PC-3 (cell line): Measurements from ENCODE around the gene MROH9. TPM values are rescaled to one million over a fixed set of nuclear protein-coding genes. Genes with fewer than 3 reads are reported as not detected.

Experiments
- ATAC-seq: fragments of 200-7000 bp; cut with Tn5 transposase; 2 replicates; pipeline ENCODE4 v1.9.1; 2020; ENCODE audit warnings: mild to moderate bottlenecking, moderate library complexity
- BruUV-seq: library from RNA; stranded (reverse); fragments of 400-500 nt; replicated peaks from 2 replicates; lab custom pipeline; 2021; lab: Mats Ljungman, UMichigan
- CTCF ChIA-PET: fragments of 300-600 bp; sonication (Branson Sonifier 250); formaldehyde crosslinking; loops from one replicate; lab custom pipeline; 2022; ENCODE audit warnings: antibody characterized with exemption; lab: Charles Lee
- POLR2A ChIA-PET: fragments of 300-600 bp; sonication (Branson Sonifier 250); formaldehyde crosslinking; loops from one replicate; lab custom pipeline; 2022; ENCODE audit warnings: antibody characterized with exemption; ENCODE audit not compliant: unreplicated experiment; lab: Charles Lee
- DNase-seq: peaks from one replicate; pipeline ENCODE4 v3.0.0-alpha.2; 2015
- H2AFZ ChIP-seq: fragments of 300-600 bp; sonication (generic); 2 replicates; pipeline ENCODE4 v1.6.0; 2016; ENCODE audit warnings: antibody characterized with exemption, low read length
- H3F3A ChIP-seq: fragments of 300-600 bp; sonication (generic); one replicate; pipeline ENCODE4 v1.6.0; 2017; ENCODE audit warnings: antibody characterized with exemption, low read length, control low read depth, mild to moderate bottlenecking; ENCODE audit not compliant: unreplicated experiment
- H3K27ac ChIP-seq: fragments of 300-600 bp; sonication (generic); 2 replicates; pipeline ENCODE4 v1.5.1; 2016; ENCODE audit warnings: mild to moderate bottlenecking, low read length
- H3K27me3 ChIP-seq: fragments of 300-600 bp; sonication (generic); 2 replicates; pipeline ENCODE4 v1.6.1; 2016; ENCODE audit warnings: low read length, mixed read lengths
- H3K36me3 ChIP-seq: fragments of 300-600 bp; sonication (generic); 2 replicates; pipeline ENCODE4 v1.6.1; 2016; ENCODE audit warnings: low read depth, mixed run types, low read length, mixed read lengths
- H3K4me1 ChIP-seq: fragments of 300-600 bp; sonication (generic); 2 replicates; pipeline ENCODE4 v1.5.1; 2016; ENCODE audit warnings: low read length; ENCODE audit not compliant: insufficient read depth
- H3K4me2 ChIP-seq: fragments of 300-600 bp; sonication (generic); 2 replicates; pipeline ENCODE4 v1.6.0; 2016; ENCODE audit warnings: low read length
- H3K4me3 ChIP-seq: fragments of 300-600 bp; sonication (generic); 2 replicates; pipeline ENCODE4 v1.5.1; 2016; ENCODE audit warnings: mild to moderate bottlenecking, low read length, mixed read lengths
- H3K79me2 ChIP-seq: fragments of 300-600 bp; sonication (generic); 2 replicates; pipeline ENCODE4 v1.6.1; 2017; ENCODE audit warnings: low read length, mixed read lengths
- H3K9ac ChIP-seq: fragments of 300-600 bp; sonication (generic); 2 replicates; pipeline ENCODE4 v1.6.0; 2016; ENCODE audit warnings: mild to moderate bottlenecking, low read length
- H3K9me2 ChIP-seq: fragments of 300-600 bp; sonication (generic); replicated peaks from 2 replicates; pipeline ENCODE4 v1.6.1; 2016; ENCODE audit warnings: mixed run types, low read length, mixed read lengths
- H3K9me3 ChIP-seq: fragments of 300-600 bp; sonication (generic); 2 replicates; pipeline ENCODE4 v1.6.1; 2016; ENCODE audit warnings: low read length, mixed read lengths
- H4K20me1 ChIP-seq: fragments of 300-600 bp; sonication (generic); 2 replicates; pipeline ENCODE4 v1.6.1; 2016; ENCODE audit warnings: low read length, mixed read lengths
- EZH2 ChIP-seq: fragments of 300-600 bp; sonication (generic); IDR thresholded peaks from one replicate; pipeline ENCODE4 v1.6.1; 2017; ENCODE audit warnings: antibody characterized with exemption, mild to moderate bottlenecking, low read length; ENCODE audit not compliant: unreplicated experiment
- EZH2phosphoT487 ChIP-seq: fragments of 300-600 bp; sonication (generic); IDR thresholded peaks from 2 replicates; pipeline ENCODE4 v1.6.1; 2018; ENCODE audit warnings: mild to moderate bottlenecking, antibody characterized with exemption, low read length, borderline replicate concordance
- intact Hi-C: fragments of 100-400 bp; cut with micrococcal nuclease; formaldehyde crosslinking; loops from 2 replicates; pipeline ENCODE4 v1.9.0; 2023
- total RNA-seq: library from RNA; depleted of rRNA; stranded (reverse); fragments of >200 nt; gene quantifications from 2 replicates; pipeline ENCODE4 v1.2.3, GENCODE V29; 2014
- TF ChIP-seq, protein P1 (sequence below): fragments of 300-600 bp; sonication (generic); conservative IDR thresholded peaks from 2 replicates; pipeline ENCODE4 v1.5.1; 2017; ENCODE audit warnings: antibody characterized with exemption, low read depth, mild to moderate bottlenecking, low read length

Gene MROH9
- total RNA-seq, 1 experiment from 2014 or later = not detected

DNA sequence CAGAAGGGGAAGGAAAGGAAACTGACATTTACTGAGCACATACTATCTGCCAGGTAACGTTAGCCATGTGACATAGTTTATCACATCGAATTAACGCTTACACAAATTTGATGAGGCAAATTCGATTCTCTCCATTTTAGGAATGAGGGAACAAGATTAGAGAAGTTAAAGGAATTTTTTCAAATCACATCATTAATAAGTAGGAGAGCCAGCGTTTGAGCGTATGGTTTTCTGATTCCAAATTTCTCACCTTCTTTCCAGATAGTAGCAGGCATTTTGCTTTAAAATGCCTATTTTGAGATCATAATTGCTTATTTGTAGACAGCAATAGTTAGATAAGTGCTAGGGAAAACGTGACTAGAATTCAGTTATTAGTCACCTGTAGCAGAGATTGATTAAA, 174.6 kb downstream of the MROH9 start:
- intact Hi-C loops = no loop called here
- Histone ChIP-seq H3K4me2 (no peak overlapping the region), H3K36me3 (no peaks in the 10 kb centered on the region), H3K4me3 (no peak overlapping the region), H3K9me2 (no peaks in the 10 kb centered on the region), H2AFZ (no peak overlapping the region), H3K4me1 (no peaks in the 10 kb centered on the region), H3K79me2 (no peaks in the 10 kb centered on the region), H3K27ac (no peak overlapping the region), H3K9me3 (no peaks in the 10 kb centered on the region), H3K9ac (no peak overlapping the region), H4K20me1 (no peaks in the 10 kb centered on the region), H3F3A (no peaks in the 10 kb centered on the region), H3K27me3 (peaks cover 79% of the 10 kb centered on the region)
- DNase-seq (no peak), ATAC-seq (no peak)
- no peak for TF ChIP-seq EZH2phosphoT487
- TF ChIP-seq EZH2 = no peak
- TF ChIP-seq, protein P1, sequence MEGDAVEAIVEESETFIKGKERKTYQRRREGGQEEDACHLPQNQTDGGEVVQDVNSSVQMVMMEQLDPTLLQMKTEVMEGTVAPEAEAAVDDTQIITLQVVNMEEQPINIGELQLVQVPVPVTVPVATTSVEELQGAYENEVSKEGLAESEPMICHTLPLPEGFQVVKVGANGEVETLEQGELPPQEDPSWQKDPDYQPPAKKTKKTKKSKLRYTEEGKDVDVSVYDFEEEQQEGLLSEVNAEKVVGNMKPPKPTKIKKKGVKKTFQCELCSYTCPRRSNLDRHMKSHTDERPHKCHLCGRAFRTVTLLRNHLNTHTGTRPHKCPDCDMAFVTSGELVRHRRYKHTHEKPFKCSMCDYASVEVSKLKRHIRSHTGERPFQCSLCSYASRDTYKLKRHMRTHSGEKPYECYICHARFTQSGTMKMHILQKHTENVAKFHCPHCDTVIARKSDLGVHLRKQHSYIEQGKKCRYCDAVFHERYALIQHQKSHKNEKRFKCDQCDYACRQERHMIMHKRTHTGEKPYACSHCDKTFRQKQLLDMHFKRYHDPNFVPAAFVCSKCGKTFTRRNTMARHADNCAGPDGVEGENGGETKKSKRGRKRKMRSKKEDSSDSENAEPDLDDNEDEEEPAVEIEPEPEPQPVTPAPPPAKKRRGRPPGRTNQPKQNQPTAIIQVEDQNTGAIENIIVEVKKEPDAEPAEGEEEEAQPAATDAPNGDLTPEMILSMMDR = no peak
- CTCF ChIA-PET = no interaction called here
- POLR2A ChIA-PET = no interaction called here
- no TSS peak for BruUV-seq

DNA sequence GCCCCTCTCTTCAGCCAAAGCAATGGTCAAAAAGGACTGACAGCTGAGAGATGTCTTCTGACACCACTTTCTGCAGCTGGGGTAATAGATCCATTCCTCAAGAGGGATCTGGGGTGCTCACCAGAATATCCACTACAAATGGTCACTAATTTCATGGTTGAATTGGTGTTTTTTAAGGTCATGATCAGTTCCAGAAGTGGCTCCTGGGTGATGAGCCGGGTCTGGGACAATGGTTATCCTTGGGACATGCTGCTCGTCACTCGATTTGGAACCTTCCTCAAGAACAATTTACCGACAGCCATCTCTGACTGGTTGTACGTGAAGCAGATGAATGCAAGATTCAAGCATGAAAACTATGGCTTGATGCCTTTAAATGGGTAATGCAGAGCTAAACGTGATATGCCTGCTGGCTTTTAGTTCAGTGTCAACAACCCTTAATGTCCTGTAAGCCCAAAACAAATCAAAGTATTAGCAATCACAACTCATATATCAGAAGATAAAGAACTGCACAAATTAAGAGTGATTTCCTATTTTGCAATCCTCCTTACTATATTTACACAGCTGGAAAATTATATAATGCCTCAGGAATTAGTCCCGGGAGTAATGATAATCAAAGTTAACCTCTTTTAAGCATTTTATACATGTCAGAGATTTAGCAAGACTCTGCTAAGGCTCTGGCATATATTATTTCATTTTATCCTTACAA, 175.4 kb downstream of the MROH9 start:
- ATAC-seq (no peak), DNase-seq (no peak)
- H3K4me1 ChIP-seq = no peaks in the 10 kb centered on the region
- H3K79me2 ChIP-seq = no peaks in the 10 kb centered on the region
- no peak overlapping the region for H2AFZ ChIP-seq
- H3K4me3 ChIP-seq = no peak overlapping the region
- no peaks in the 10 kb centered on the region for H4K20me1 ChIP-seq
- ChIA-PET CTCF (no interaction called here), POLR2A (no interaction called here)
- BruUV-seq = no TSS peak
- H3K27ac ChIP-seq = no peak overlapping the region
- no peak overlapping the region for H3K9ac ChIP-seq
- no peaks in the 10 kb centered on the region for H3F3A ChIP-seq
- intact Hi-C loops = no loop called here
- H3K27me3 ChIP-seq = peaks cover 87% of the 10 kb centered on the region
- H3K36me3 ChIP-seq = no peaks in the 10 kb centered on the region
- H3K9me2 ChIP-seq = no peaks in the 10 kb centered on the region
- H3K4me2 ChIP-seq = no peak overlapping the region
- no peaks in the 10 kb centered on the region for H3K9me3 ChIP-seq
- TF ChIP-seq, protein P1 = no peak
- TF ChIP-seq EZH2 = no peak
- TF ChIP-seq EZH2phosphoT487 = no peak

DNA sequence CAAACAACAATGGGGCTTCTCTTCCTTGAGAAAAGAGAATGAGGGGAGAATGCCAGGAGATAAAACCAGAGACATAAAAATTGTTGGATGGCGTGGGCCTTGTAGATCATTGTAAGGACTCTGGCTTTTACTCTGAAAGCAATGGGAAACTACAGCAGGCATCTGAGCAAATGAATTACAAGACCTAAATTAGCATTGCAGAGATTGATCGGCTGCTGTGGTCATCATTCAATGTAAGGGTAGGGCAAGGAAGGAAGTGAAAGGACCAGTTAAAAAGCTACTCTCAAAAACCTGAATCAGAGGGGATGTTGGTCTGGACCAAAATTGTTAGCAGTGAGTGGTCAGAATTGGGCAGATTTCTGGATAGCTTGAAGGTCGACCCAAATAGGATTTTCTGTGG, 176.8 kb downstream of the MROH9 start:
- CTCF ChIA-PET = no interaction called here

More for the DNA sequence above, 176.8 kb downstream of the MROH9 start:
- no peaks in the 10 kb centered on the region for H3K9me2 ChIP-seq
- H3K4me3 ChIP-seq = no peak overlapping the region
- peaks cover 93% of the 10 kb centered on the region for H3K27me3 ChIP-seq
- no peaks in the 10 kb centered on the region for H4K20me1 ChIP-seq
- H3K9ac ChIP-seq = no peak overlapping the region
- no peaks in the 10 kb centered on the region for H3K9me3 ChIP-seq
- H3K27ac ChIP-seq = no peak overlapping the region
- no peak for ATAC-seq
- no peak overlapping the region for H3K4me2 ChIP-seq
- no peaks in the 10 kb centered on the region for H3K4me1 ChIP-seq
- no peak for DNase-seq
- no peaks in the 10 kb centered on the region for H3F3A ChIP-seq
- no TSS peak for BruUV-seq
- POLR2A ChIA-PET = no interaction called here
- H3K36me3 ChIP-seq = no peaks in the 10 kb centered on the region
- no peak overlapping the region for H2AFZ ChIP-seq
- intact Hi-C loops = no loop called here
- TF ChIP-seq EZH2phosphoT487 (no peak), EZH2 (no peak)
- TF ChIP-seq, protein P1 = no peak
- no peaks in the 10 kb centered on the region for H3K79me2 ChIP-seq
